GM19025 (cell line): ENCODE data around the gene CEPT1.
"Not testable (repeated sequence)": the region's sequence is repeated elsewhere in the genome, so short reads cannot be mapped to it uniquely, and the experiment has no call there.

Experiments
- ATAC-seq: cut with Tn5 transposase; IDR thresholded peaks from one replicate; pipeline ENCODE4 v1.9.1; 2021; ENCODE audit warnings: mild to moderate bottlenecking, low read depth, moderate library complexity; ENCODE audit not compliant: unreplicated experiment

CEPT1 gene

GRCh38 chr1:111205714-111206050, 65.7 kb downstream of the CEPT1 start:
- ATAC-seq: no peak

DNA sequence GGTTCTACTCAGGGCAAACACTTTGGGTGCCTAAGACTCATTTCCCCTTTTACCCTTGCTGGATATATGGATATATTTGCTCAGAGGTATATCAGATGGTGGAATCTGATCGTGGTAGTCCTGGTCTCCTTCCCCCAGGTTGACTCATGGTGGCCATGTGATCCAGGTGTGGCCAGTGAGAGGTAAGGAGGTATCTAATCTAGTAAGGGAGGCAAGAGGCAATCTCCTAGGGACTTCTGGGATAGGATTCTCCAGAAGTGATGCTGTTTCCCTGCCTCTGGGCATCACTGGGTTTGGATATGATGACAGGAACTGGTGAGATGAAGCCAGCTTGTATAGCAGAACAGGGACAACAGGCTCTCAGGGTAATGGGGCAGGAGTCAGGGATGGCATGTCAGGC, 68.9 kb downstream of the CEPT1 start:
- no peak for ATAC-seq

GRCh38 chr1:111209622-111210021, 69.6 kb downstream of the CEPT1 start:
- ATAC-seq: no peak

GRCh38 chr1:111211921-111212320, 71.9 kb downstream of the CEPT1 start:
- ATAC-seq: no peak

GRCh38 chr1:111212634-111213335, 72.8 kb downstream of the CEPT1 start:
- no peak for ATAC-seq

DNA sequence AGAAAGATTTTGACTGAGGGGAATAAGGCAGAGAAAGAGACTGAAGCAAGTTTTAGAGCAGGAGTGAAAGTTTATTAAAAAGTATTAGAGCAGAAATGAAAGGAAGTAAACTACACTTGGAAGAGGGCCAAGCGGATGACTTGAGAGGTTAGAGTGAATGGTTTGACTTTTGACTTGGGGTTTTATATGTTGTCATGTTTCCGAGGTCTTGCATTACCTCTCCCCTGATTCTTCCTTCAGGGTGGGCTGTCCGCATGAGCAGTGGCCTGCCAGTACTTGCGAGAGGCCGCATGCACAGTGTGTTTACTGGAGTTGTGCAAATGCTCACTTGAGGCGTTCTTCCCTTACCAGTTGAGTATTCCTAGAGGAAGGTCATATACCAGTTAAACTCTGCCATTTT, 73.4 kb downstream of the CEPT1 start:
- no peak for ATAC-seq

DNA sequence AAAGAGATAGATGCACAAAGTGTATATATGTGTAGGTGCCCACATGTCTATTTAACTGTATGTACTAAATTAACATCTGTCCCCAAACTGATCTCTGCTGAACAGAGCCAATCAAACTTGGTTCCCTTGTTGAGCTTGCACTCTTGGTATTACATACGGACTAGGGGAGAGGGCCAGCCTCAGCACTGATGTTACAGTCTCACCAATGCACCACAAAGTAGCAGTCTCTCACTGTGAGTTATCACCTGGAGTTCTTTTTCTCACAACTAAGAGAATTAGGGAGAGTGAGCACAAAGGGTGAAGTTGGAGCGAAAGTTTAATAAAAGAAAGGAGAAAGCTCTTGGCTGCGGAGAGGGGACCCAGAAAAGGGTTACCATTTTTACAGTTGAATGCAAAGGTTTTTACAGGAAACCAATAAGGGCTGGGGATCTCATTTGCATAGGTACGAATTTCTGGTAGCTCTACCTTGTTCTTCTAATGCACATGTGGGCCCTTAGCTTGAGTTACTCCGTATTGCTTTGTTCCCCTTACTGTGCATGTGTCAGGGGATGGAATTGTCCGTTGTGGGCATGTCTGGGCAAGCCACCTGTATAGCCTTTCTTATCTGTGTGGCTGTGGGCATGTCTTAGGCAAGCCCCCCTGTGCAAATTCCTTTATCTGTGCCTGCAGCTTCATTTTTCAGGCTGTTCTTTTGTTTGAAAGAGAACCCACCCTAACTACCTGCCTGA, 74.2 kb downstream of the CEPT1 start:
- no peak for ATAC-seq

- no peak for ATAC-seq
These were observed 74.9 kb downstream of the CEPT1 start for GRCh38 chr1:111214884-111215283.

- ATAC-seq: not testable (repeated sequence)
These were observed 75.3 kb downstream of the CEPT1 start for GRCh38 chr1:111215285-111215684.

GRCh38 chr1:111216751-111217150, 76.7 kb downstream of the CEPT1 start:
- no peak for ATAC-seq

GRCh38 chr1:111217183-111217910, 77.3 kb downstream of the CEPT1 start:
- no peak for ATAC-seq

DNA sequence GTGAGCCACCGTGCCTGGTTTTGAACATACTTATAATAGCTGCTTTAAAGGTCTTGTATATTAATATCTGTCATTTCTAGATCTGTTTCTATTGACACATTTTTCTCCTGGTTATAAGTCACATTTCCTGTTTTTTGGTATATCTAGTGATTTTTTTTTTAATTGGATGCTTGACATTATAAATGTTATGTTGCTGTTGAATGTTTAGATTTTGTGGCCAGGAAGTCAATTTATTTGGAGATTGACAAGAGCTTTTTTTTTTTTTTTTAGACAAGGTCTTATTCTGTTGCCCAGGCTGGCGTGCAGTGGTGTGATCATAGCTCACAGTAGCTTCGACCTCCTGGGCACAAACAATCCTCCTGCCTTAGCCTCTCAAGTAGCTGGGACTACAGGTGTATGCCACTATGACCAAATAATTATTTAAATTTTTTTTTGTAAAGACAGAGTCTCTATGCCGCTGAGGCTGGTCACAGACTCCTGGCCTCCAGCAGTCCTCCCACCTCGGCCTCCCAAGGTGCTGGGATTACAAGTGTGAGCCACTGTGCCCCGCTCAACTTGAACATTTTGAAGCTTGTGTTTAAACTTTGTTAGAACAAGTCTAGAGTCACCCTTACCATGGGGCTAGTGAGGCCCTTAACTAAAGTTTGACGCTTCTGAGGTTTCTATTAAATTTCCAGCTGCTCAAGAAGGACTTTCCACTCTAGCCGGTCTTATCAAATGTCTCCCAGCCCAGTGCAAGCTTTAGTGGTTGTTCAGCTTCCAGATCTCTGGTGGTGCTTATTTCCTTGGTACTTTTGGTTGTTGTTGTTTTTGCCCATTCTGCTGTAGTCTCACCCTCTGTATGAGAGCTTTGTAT, 78.9 kb downstream of the CEPT1 start:
- no peak for ATAC-seq

- peak; percentile 29 for ATAC-seq
These were observed 79.7 kb downstream of the CEPT1 start for GRCh38 chr1:111219557-111220286.

GRCh38 chr1:111220302-111220890, 80.4 kb downstream of the CEPT1 start:
- ATAC-seq: no peak

DNA sequence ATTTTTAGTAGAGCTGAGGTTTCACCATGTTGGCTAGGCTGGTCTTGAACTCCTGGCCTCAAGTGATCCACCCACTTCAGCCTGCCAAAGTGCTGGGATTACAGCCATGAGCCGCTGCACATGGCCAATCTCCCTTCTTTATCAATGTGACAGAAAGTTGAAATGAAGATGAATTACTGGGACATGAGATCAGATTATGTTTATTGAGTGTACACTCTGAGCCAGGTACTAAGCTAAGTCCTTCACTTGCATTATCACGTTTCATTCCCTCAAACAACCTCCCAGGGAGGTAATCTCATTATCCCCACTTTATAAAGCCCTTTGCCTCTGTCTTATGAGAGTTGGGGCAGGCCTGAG, 81.2 kb downstream of the CEPT1 start:
- no peak for ATAC-seq

GRCh38 chr1:111221633-111222291, 81.7 kb downstream of the CEPT1 start:
- ATAC-seq: peak; percentile 59

GRCh38 chr1:111222308-111223125, 82.5 kb downstream of the CEPT1 start:
- ATAC-seq: no peak

DNA sequence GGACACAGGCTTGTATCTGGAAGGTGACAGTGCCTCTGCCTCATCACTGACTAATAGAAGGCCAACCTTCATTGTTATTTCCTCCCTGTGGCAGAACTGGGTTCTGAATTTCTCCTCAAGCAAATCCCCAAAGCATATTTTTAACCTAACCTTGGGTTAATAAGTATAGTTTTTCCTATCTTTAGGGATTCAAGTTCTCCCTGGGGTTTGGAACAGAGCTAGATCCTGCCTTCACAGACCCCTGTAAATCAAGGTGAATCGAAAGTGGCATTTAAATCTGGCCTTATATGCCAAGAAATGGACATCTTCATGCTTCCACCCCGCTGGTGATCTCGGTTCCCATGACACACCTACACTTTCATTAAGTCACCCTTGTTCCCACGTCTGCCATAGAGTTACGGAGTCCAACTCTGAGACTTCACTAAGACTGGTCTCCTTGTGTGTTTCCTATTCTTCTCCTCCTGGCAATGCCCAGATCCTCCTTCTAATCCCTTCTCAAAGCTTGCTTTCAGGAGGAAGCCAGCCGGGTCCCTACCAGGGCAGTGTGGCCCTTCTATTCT, 83.2 kb downstream of the CEPT1 start:
- no peak for ATAC-seq
